CD8-positive, alpha-beta memory T cell (primary cell): ENCODE data around the gene MIB1. TPM values are rescaled to one million over a fixed set of nuclear protein-coding genes. Genes with fewer than 3 reads are reported as not detected.
A peak's percentile ranks its signal among the peaks of the same experiment; 100 is the strongest.

ENCODE experiments used
- CTCF ChIA-PET: fragments of 350-600 bp; sonication (Branson Sonifier 250); formaldehyde crosslinking; loops from one replicate; lab custom pipeline; 2021; ENCODE audit warnings: antibody characterized with exemption; lab: Charles Lee
- POLR2A ChIA-PET: fragments of 350-600 bp; sonication (Branson Sonifier 250); formaldehyde crosslinking; loops from one replicate; lab custom pipeline; 2021; ENCODE audit warnings: antibody characterized with exemption; lab: Charles Lee
- DNase-seq, 5 donors: peaks; one replicate each; pipeline versions ENCODE4 v3.0.0 to v3.0.0-alpha.2; 2020 to 2022; ENCODE audit warnings: mixed read lengths in 1 of 5
- H3K27ac ChIP-seq: one replicate; pipeline ENCODE4 v1.7.0; 2013; ENCODE audit warnings: low read depth, mild to moderate bottlenecking, low read length, moderate library complexity
- H3K27me3 ChIP-seq: 2 replicates; pipeline ENCODE4 v1.7.0; 2013; ENCODE audit warnings: low read length, mild to moderate bottlenecking; ENCODE audit not compliant: insufficient read depth, poor library complexity, severe bottlenecking
- H3K36me3 ChIP-seq: 2 replicates; pipeline ENCODE4 v1.7.0; 2013; ENCODE audit warnings: mild to moderate bottlenecking, low read length, moderate library complexity; ENCODE audit not compliant: insufficient read depth
- H3K4me1 ChIP-seq: 2 replicates; pipeline ENCODE4 v1.7.0; 2013; ENCODE audit warnings: mild to moderate bottlenecking, low read length, moderate library complexity; ENCODE audit not compliant: insufficient read depth
- H3K4me3 ChIP-seq: 2 replicates; pipeline ENCODE4 v1.7.0; 2013; ENCODE audit warnings: mild to moderate bottlenecking, low read length
- H3K9me3 ChIP-seq: 2 replicates; pipeline ENCODE4 v1.7.0; 2013; ENCODE audit warnings: mild to moderate bottlenecking, low read length
- H3K27ac Mint-ChIP-seq, 8 donors: one replicate each; pipeline ENCODE4 v1.8.0; 2020 to 2021; ENCODE audit warnings: mixed read lengths in 8 of 8, mild to moderate bottlenecking in 6 of 8, inconsistent platforms in 3 of 8, moderate library complexity in 3 of 8
- H3K27me3 Mint-ChIP-seq, 2 donors: one replicate each; pipeline ENCODE4 v1.8.0; 2020 to 2021; ENCODE audit warnings: mixed read lengths in 2 of 2, mild to moderate bottlenecking in 1 of 2, moderate library complexity in 1 of 2
- H3K36me3 Mint-ChIP-seq, 3 donors: one replicate each; pipeline ENCODE4 v1.8.0; 2020 to 2021; ENCODE audit warnings: mixed read lengths in 3 of 3, inconsistent platforms in 1 of 3, mild to moderate bottlenecking in 1 of 3
- H3K4me1 Mint-ChIP-seq, 3 donors: one replicate each; pipeline ENCODE4 v1.8.0; 2020 to 2021; ENCODE audit warnings: mixed read lengths in 3 of 3, inconsistent platforms in 1 of 3, mild to moderate bottlenecking in 1 of 3
- H3K4me3 Mint-ChIP-seq, 7 donors: one replicate each; pipeline ENCODE4 v1.8.0; 2020 to 2021; ENCODE audit warnings: mixed read lengths in 7 of 7, mild to moderate bottlenecking in 6 of 7, moderate library complexity in 4 of 7, inconsistent platforms in 2 of 7
- H3K9me3 Mint-ChIP-seq, 5 donors: one replicate each; pipeline ENCODE4 v1.8.0; 2020 to 2022; ENCODE audit warnings: mixed read lengths in 5 of 5, mild to moderate bottlenecking in 3 of 5, moderate library complexity in 2 of 5, inconsistent platforms in 1 of 5
- polyA plus RNA-seq: library from polyadenylated mRNA; unstranded; fragments of 300-500 nt; fragmentation: Illumina TruSeq; gene quantifications from one replicate; pipeline ENCODE4 v1.2.3, GENCODE V29; 2021
- total RNA-seq, 2 experiments: library from RNA; stranded (reverse); gene quantifications; one replicate each; pipeline ENCODE4 v1.2.3, GENCODE V29; 2021

The MIB1 gene
- total RNA-seq = 10 to 100 TPM; 45.8 to 47.0 TPM
- 3.8 TPM for polyA plus RNA-seq

GRCh38 chr18:21740538-21741311 is at the start of gene MIB1:
TSS of gene MIB1 (plus strand) at chr18:21740792. CDS start at chr18:21741584, 792 bp downstream.
- H3K4me1 Mint-ChIP-seq = peaks cover 42 to 49% (median 46%) of the 10 kb centered on the region in 3 donors
- POLR2A ChIA-PET = interaction anchor here (0.6 to 3.7 kb wide), 6 partner anchors 11 to 141 kb away, joined by 3 to 33 read pairs (median 4); partner anchors contain the start of genes ABHD3 and ESCO1

GRCh38 chr18:21693322-21693721 is 47.3 kb upstream of the MIB1 start:
- H3K4me3 Mint-ChIP-seq = no peak overlapping the region
- H3K27me3 Mint-ChIP-seq = no peaks in the 10 kb centered on the region
- H3K27me3 ChIP-seq = no peaks in the 10 kb centered on the region
- H3K27ac ChIP-seq = no peak overlapping the region
- peaks cover 14 to 37% (median 32%) of the 10 kb centered on the region in 3 donors for H3K4me1 Mint-ChIP-seq
- H3K4me3 ChIP-seq = no peak overlapping the region
- CTCF ChIA-PET = interaction anchor here (0.9 kb wide), 1 partner anchor 18 kb away, joined by 3 read pairs; no protein-coding TSS in a partner anchor
- POLR2A ChIA-PET = no interaction called here
- H3K27ac Mint-ChIP-seq = peak overlapping the region in 1 of 8 donors; percentile 2
- H3K9me3 Mint-ChIP-seq = peaks cover 4 to 15% (median 9%) of the 10 kb centered on the region in 5 donors
- H3K36me3 Mint-ChIP-seq = peaks cover 34 to 64% (median 39%) of the 10 kb centered on the region in 3 donors
- no peaks in the 10 kb centered on the region for H3K36me3 ChIP-seq
- no peaks in the 10 kb centered on the region for H3K9me3 ChIP-seq
- no peaks in the 10 kb centered on the region for H3K4me1 ChIP-seq
- no peak for DNase-seq

More at GRCh38 chr18:21740538-21741311, at the start of gene MIB1:
- no peaks in the 10 kb centered on the region for H3K9me3 ChIP-seq
- peak within 1 kb of the TSS; percentile 86 for H3K4me3 ChIP-seq
- no peaks in the 10 kb centered on the region for H3K36me3 ChIP-seq
- Mint-ChIP-seq H3K36me3 (peaks cover 0 to 7% (median 6%) of the 10 kb centered on the region in 3 donors), H3K4me3 (peak within 1 kb of the TSS; percentile 85 to 98 (median 96)), H3K9me3 (peaks cover 0 to 5% (median 0%) of the 10 kb centered on the region in 5 donors), H3K27me3 (peaks cover 0 to 7% of the 10 kb centered on the region in 2 donors), H3K27ac (peak within 1 kb of the TSS; percentile 82 to 99 (median 96))
- DNase-seq = peak; percentile 98 to 99 (median 99)
- no peaks in the 10 kb centered on the region for H3K27me3 ChIP-seq
- peak within 1 kb of the TSS; percentile 87 for H3K27ac ChIP-seq
- H3K4me1 ChIP-seq = peaks cover 30% of the 10 kb centered on the region
- CTCF ChIA-PET = interaction anchor here (1.0 to 3.1 kb wide), 4 partner anchors 15 to 141 kb away, joined by 3 to 21 read pairs (median 4); partner anchors contain the start of genes ABHD3 and ESCO1

- POLR2A ChIA-PET = interaction anchor here (1.1 kb wide), 1 partner anchor 39 kb away, joined by 3 read pairs; no protein-coding TSS in a partner anchor
- Histone ChIP-seq H3K4me3 (no peak overlapping the region), H3K27me3 (no peaks in the 10 kb centered on the region), H3K9me3 (no peaks in the 10 kb centered on the region), H3K36me3 (peaks cover 14% of the 10 kb centered on the region), H3K27ac (no peak overlapping the region), H3K4me1 (peaks cover 24% of the 10 kb centered on the region)
- H3K4me3 Mint-ChIP-seq = no peak overlapping the region
- H3K4me1 Mint-ChIP-seq = peaks cover 25 to 44% (median 30%) of the 10 kb centered on the region in 3 donors
- H3K36me3 Mint-ChIP-seq = peaks cover 0 to 50% (median 4%) of the 10 kb centered on the region in 3 donors
- H3K27me3 Mint-ChIP-seq = no peaks in the 10 kb centered on the region
- CTCF ChIA-PET = interaction anchor here (0.7 to 1.1 kb wide), 2 partner anchors 100 to 347 kb away, joined by 3 to 4 read pairs; partner anchors contain the start of gene ESCO1
- H3K27ac Mint-ChIP-seq = peak overlapping the region in 1 of 8 donors; percentile 33
- DNase-seq = no peak
- H3K9me3 Mint-ChIP-seq = no peaks in the 10 kb centered on the region
These were observed 40.0 kb upstream of the MIB1 start for GRCh38 chr18:21700528-21701075.

- Histone ChIP-seq H3K27me3 (no peaks in the 10 kb centered on the region), H3K9me3 (no peaks in the 10 kb centered on the region), H3K27ac (no peak overlapping the region), H3K4me3 (no peak overlapping the region), H3K36me3 (peaks cover 14% of the 10 kb centered on the region), H3K4me1 (peaks cover 26% of the 10 kb centered on the region)
- ChIA-PET POLR2A (interaction anchor here (1.1 kb wide), 1 partner anchor 38 kb away, joined by 3 read pairs; no protein-coding TSS in a partner anchor), CTCF (interaction anchor here (1.1 kb wide), 1 partner anchor 101 kb away, joined by 4 read pairs; the partner anchor contains the start of gene ESCO1)
- Mint-ChIP-seq H3K27ac (no peak overlapping the region), H3K9me3 (no peaks in the 10 kb centered on the region), H3K4me3 (peak overlapping the region in 2 of 7 donors; percentile 38 to 97), H3K27me3 (no peaks in the 10 kb centered on the region), H3K4me1 (peaks cover 26 to 45% (median 31%) of the 10 kb centered on the region in 3 donors), H3K36me3 (peaks cover 0 to 48% (median 2%) of the 10 kb centered on the region in 3 donors)
- DNase-seq = no peak
These were observed 39.0 kb upstream of the MIB1 start for GRCh38 chr18:21701621-21702020.

GRCh38 chr18:21702602-21703001 is 38.0 kb upstream of the MIB1 start:
- Mint-ChIP-seq H3K4me1 (peaks cover 26 to 44% (median 31%) of the 10 kb centered on the region in 3 donors), H3K36me3 (peaks cover 0 to 45% (median 2%) of the 10 kb centered on the region in 3 donors), H3K4me3 (peak overlapping the region; percentile 92 to 99 (median 98)), H3K27ac (peak overlapping the region in 6 of 8 donors; percentile 41 to 98 (median 95)), H3K9me3 (no peaks in the 10 kb centered on the region), H3K27me3 (no peaks in the 10 kb centered on the region)
- POLR2A ChIA-PET = interaction anchor here (1.0 to 2.5 kb wide), 2 partner anchors 33 to 38 kb away, joined by 3 to 24 read pairs; partner anchors contain the start of gene MIB1
- CTCF ChIA-PET = no interaction called here
- no peak overlapping the region for H3K27ac ChIP-seq
- no peak overlapping the region for H3K4me3 ChIP-seq
- H3K4me1 ChIP-seq = peaks cover 26% of the 10 kb centered on the region
- H3K27me3 ChIP-seq = no peaks in the 10 kb centered on the region
- H3K36me3 ChIP-seq = peaks cover 14% of the 10 kb centered on the region
- no peak for DNase-seq
- no peaks in the 10 kb centered on the region for H3K9me3 ChIP-seq

- CTCF ChIA-PET = interaction anchor here (1.0 to 2.0 kb wide), 6 partner anchors 11 to 103 kb away, joined by 3 to 9 read pairs (median 5); partner anchors contain the start of genes ESCO1 and SNRPD1
- Histone ChIP-seq H3K27ac (peak overlapping the region; percentile 89), H3K4me1 (peaks cover 26% of the 10 kb centered on the region), H3K27me3 (no peaks in the 10 kb centered on the region), H3K4me3 (peak overlapping the region; percentile 87), H3K36me3 (peaks cover 14% of the 10 kb centered on the region), H3K9me3 (no peaks in the 10 kb centered on the region)
- H3K36me3 Mint-ChIP-seq = peaks cover 0 to 40% (median 2%) of the 10 kb centered on the region in 3 donors
- POLR2A ChIA-PET = interaction anchor here (0.8 to 2.5 kb wide), 5 partner anchors 21 to 103 kb away, joined by 3 to 24 read pairs (median 11); partner anchors contain the start of genes ESCO1 and MIB1
- H3K27ac Mint-ChIP-seq = peak overlapping the region; percentile 91 to 98 (median 96)
- H3K9me3 Mint-ChIP-seq = no peaks in the 10 kb centered on the region
- DNase-seq = peak in 3 of 5 donors; percentile 17 to 54 (median 22)
- peaks cover 26 to 41% (median 31%) of the 10 kb centered on the region in 3 donors for H3K4me1 Mint-ChIP-seq
- peak overlapping the region; percentile 92 to 99 (median 98) for H3K4me3 Mint-ChIP-seq
- H3K27me3 Mint-ChIP-seq = no peaks in the 10 kb centered on the region
These were observed 37.3 kb upstream of the MIB1 start for GRCh38 chr18:21703241-21703820.
